Measurements from ENCODE around the gene SLC25A30. TPM values are rescaled to one million over a fixed set of nuclear protein-coding genes. Genes with fewer than 3 reads are reported as not detected.

The SLC25A30 gene
- total RNA-seq (2016; rRNA removed; fragmentation: Illumina TruSeq; extraction: Trizol) (22.5 and 51.1 TPM in 2 replicates), polyA plus RNA-seq (2011; rRNA removed) (19.6 and 19.9 TPM in 2 replicates), polyA minus RNA-seq (2011; rRNA and poly(A)+ RNA removed; ENCODE audit: low replicate concordance) (8.8 and 61.2 TPM in 2 replicates), Bru-seq, nascent RNA (percentile 88 among the genes with signal in this experiment), BruChase-seq, experiment 1, labeled RNA remaining after a 6-hour chase (percentile 93 among the genes with signal in this experiment), BruChase-seq, experiment 2, labeled RNA remaining after a 2-hour chase (percentile 92 among the genes with signal in this experiment)
- 19.7 and 21.5 TPM in 2 replicates for total RNA-seq (2016; cell fraction: cytosol; rRNA removed; fragmentation: Illumina TruSeq; extraction: Trizol; ENCODE audit: low read depth)
- 23.8 and 44.2 TPM in 2 replicates for total RNA-seq (2016; cell fraction: insoluble cytoplasmic fraction; rRNA removed; fragmentation: Illumina TruSeq; extraction: Trizol)
- total RNA-seq (2016; cell fraction: membrane; rRNA removed; fragmentation: Illumina TruSeq; extraction: Trizol), result 31.3 and 31.8 TPM in 2 replicates
- 20.6 and 22.5 TPM in 2 replicates for total RNA-seq (2016; cell fraction: nucleus; rRNA removed; fragmentation: Illumina TruSeq; extraction: Trizol)
- polyA plus RNA-seq (2011; cell fraction: cytosol; rRNA removed), result 13.8 and 15.3 TPM in 2 replicates
- polyA plus RNA-seq (2011; cell fraction: nucleus; rRNA removed), result 14.3 and 16.7 TPM in 2 replicates
- polyA plus RNA-seq (2012), result 19.1 and 23.4 TPM in 2 replicates
- polyA plus RNA-seq (2016; cell fraction: cytosol; fragmentation: Illumina TruSeq; extraction: Trizol; ENCODE audit: low read depth), result 5.3 and 5.9 TPM in 2 replicates
- polyA plus RNA-seq (2016; cell fraction: insoluble cytoplasmic fraction; fragmentation: Illumina TruSeq; extraction: Trizol; ENCODE audit: low read depth), result 38.7 and 39.7 TPM in 2 replicates
- 10.5 and 13.7 TPM in 2 replicates for polyA plus RNA-seq (2016; cell fraction: membrane; fragmentation: Illumina TruSeq; extraction: Trizol; ENCODE audit: low read depth)
- polyA plus RNA-seq (2016; cell fraction: nucleus; fragmentation: Illumina TruSeq; extraction: Trizol; ENCODE audit: insufficient read depth, low read depth), result 32.3 and 39.0 TPM in 2 replicates
- polyA minus RNA-seq (2011; cell fraction: cytosol; rRNA and poly(A)+ RNA removed), result 24.5 and 28.9 TPM in 2 replicates
- 27.6 and 30.8 TPM in 2 replicates for polyA minus RNA-seq (2011; cell fraction: nucleus; rRNA and poly(A)+ RNA removed)
- long read RNA-seq, experiment 1, partial matches to known transcripts, result 0 of 4 reads
- long read RNA-seq, experiment 1, other reads (novel, unspliced or antisense), result 3 of 4 reads
- long read RNA-seq, experiment 2, partial matches to known transcripts, result 0 of 23 reads
- long read RNA-seq, experiment 2, other reads (novel, unspliced or antisense), result 22 of 23 reads

DNA sequence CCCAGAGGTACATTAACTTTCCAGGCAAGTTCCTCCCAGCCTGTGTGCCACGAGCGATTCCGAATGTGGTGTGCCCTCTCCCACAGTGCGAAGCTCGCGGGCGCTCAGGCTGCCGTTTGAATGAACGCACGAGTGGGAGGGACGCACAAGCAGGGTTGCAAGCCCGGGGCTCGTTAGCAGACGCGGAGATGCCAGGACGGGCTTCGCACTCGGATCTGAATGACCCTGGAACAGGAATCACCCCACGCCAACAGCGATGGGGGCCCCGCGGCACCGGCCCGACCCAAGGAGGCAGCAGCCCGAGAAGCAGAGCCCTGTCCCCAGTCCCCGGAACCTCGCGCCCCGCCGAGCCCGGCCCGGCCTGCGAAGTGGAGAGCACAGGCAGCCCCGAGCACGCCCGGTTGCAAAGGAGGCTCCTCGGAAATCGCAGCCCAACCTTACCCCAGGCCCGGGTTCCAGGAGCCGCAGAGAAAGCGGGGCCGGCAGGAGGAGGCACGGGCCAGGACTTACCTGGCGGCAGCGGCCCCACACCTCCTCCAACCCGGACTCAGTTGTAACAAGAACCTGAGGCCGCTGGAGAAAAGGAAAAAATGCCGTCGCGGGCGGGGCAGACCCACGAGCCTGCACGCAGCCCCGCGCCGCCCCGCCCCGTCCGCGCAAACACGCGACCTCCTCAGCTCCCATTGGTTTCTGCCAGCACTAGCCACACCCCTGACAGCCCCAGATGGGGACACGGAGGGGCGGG lies at the start of gene SLC25A30:
TSS of gene SLC25A30 (minus strand) at position 584 of the 745 bp plus-strand sequence. CDS start 6,948 bp downstream, outside the sequence.
- no peaks in the 10 kb centered on the region; a peak in 1 of 5 replicates for H3K27me3 ChIP-seq (ENCODE audit: control insufficient read depth in 1 of 2, insufficient read depth in 2 of 2, low read length in 2 of 2)
- FAIRE-seq (no peak), DNase-seq (ENCODE audit: low spot score) (peak; percentile 90), ATAC-seq (peak; percentile 95)
- in situ Hi-C loops (cut with HindIII; ENCODE audit: extremely low pct_ligation_motif_present, low pct_unique_long_range_greater_than_20kb), result loop anchor here (5.0 kb wide), 1 partner anchor 49 kb away; no protein-coding TSS in a partner anchor
- no peaks in the 10 kb centered on the region for H3K36me3 ChIP-seq (replicated peaks in 1 of 2; ENCODE audit: control insufficient read depth in 1 of 2, insufficient read depth in 2 of 2, low read length in 2 of 2)
- H3K9me3 ChIP-seq (ENCODE audit: low read length), result no peaks in the 10 kb centered on the region
- H3K4me1 ChIP-seq (ENCODE audit: insufficient read depth, low read length), result peaks cover 49% of the 10 kb centered on the region
- ChIA-PET CTCF (ENCODE audit: low intra/inter-chr PET ratio, low total read pairs) (interaction anchor here (1.1 kb wide), 1 partner anchor 46 kb away, joined by 5 read pairs; the partner anchor contains the start of gene COG3), POLR2A (interaction anchor here (0.6 to 6.5 kb wide), 16 partner anchors 12 to 77 kb away, joined by 3 to 47 read pairs (median 5); partner anchors contain the start of genes COG3 and TPT1)
- H4K20me1 ChIP-seq (ENCODE audit: insufficient read depth, low read length), result 0 out of 2 replicates have a peak, but pooled peaks cover 13% of the 10 kb centered on the region
- peak within 1 kb of the TSS; percentile 78 for H3K9ac ChIP-seq (ENCODE audit: insufficient read depth, low read depth, low read length)
- H2AFZ ChIP-seq (ENCODE audit: low read length), result no peak within 1 kb of the TSS
- peak within 1 kb of the TSS; percentile 81 for H3K27ac ChIP-seq (ENCODE audit: extremely low read length, insufficient read depth, low read length)
- intact Hi-C loops (cut with micrococcal nuclease; ENCODE audit: unreplicated experiment), result loop anchor here (1.0 to 5.0 kb wide), 5 partner anchors 15 to 74 kb away; partner anchors contain the start of gene COG3
- peak within 1 kb of the TSS; percentile 82 to 90 (median 85) for H3K4me3 ChIP-seq (replicated peaks in 1 of 3; ENCODE audit: insufficient read depth in 1 of 3, low read depth in 2 of 3, low read length in 3 of 3)
- BruUV-seq (replicated peaks), result TSS peak; percentile 79
- WGBS (ENCODE audit: low lambda C conversion rate), result 0% methylated on average over 19 of the region's 64 CpGs
- peaks cover 36% of the 10 kb centered on the region for H3K79me2 ChIP-seq (ENCODE audit: insufficient read depth, low read length)
- peak within 1 kb of the TSS; percentile 82 for H3K4me2 ChIP-seq (ENCODE audit: low read depth, low read length)
- TF ChIP-seq ASH2L (IDR thresholded peaks at IDR 0.05; ENCODE audit: insufficient read length, low read depth, low read length) (peak; percentile 79), ZGPAT (CRISPR knock-in tag; IDR thresholded peaks at IDR 0.05) (peak; percentile 40; the same call in 1 of the 2 replicates), ZNF253 (CRISPR knock-in tag; IDR thresholded peaks at IDR 0.05; ENCODE audit: borderline replicate concordance) (peak; percentile 77; the same call in 1 of the 2 replicates), PHF5A (CRISPR knock-in tag; IDR thresholded peaks at IDR 0.05; ENCODE audit: low read depth, unreplicated experiment) (no peak)
- TF ChIP-seq, protein P1, sequence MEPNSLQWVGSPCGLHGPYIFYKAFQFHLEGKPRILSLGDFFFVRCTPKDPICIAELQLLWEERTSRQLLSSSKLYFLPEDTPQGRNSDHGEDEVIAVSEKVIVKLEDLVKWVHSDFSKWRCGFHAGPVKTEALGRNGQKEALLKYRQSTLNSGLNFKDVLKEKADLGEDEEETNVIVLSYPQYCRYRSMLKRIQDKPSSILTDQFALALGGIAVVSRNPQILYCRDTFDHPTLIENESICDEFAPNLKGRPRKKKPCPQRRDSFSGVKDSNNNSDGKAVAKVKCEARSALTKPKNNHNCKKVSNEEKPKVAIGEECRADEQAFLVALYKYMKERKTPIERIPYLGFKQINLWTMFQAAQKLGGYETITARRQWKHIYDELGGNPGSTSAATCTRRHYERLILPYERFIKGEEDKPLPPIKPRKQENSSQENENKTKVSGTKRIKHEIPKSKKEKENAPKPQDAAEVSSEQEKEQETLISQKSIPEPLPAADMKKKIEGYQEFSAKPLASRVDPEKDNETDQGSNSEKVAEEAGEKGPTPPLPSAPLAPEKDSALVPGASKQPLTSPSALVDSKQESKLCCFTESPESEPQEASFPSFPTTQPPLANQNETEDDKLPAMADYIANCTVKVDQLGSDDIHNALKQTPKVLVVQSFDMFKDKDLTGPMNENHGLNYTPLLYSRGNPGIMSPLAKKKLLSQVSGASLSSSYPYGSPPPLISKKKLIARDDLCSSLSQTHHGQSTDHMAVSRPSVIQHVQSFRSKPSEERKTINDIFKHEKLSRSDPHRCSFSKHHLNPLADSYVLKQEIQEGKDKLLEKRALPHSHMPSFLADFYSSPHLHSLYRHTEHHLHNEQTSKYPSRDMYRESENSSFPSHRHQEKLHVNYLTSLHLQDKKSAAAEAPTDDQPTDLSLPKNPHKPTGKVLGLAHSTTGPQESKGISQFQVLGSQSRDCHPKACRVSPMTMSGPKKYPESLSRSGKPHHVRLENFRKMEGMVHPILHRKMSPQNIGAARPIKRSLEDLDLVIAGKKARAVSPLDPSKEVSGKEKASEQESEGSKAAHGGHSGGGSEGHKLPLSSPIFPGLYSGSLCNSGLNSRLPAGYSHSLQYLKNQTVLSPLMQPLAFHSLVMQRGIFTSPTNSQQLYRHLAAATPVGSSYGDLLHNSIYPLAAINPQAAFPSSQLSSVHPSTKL (CRISPR knock-in tag; IDR thresholded peaks at IDR 0.05), result 0 out of 2 replicates have a peak, but pooled peaks have one; percentile 36
- TF ChIP-seq, protein P2, sequence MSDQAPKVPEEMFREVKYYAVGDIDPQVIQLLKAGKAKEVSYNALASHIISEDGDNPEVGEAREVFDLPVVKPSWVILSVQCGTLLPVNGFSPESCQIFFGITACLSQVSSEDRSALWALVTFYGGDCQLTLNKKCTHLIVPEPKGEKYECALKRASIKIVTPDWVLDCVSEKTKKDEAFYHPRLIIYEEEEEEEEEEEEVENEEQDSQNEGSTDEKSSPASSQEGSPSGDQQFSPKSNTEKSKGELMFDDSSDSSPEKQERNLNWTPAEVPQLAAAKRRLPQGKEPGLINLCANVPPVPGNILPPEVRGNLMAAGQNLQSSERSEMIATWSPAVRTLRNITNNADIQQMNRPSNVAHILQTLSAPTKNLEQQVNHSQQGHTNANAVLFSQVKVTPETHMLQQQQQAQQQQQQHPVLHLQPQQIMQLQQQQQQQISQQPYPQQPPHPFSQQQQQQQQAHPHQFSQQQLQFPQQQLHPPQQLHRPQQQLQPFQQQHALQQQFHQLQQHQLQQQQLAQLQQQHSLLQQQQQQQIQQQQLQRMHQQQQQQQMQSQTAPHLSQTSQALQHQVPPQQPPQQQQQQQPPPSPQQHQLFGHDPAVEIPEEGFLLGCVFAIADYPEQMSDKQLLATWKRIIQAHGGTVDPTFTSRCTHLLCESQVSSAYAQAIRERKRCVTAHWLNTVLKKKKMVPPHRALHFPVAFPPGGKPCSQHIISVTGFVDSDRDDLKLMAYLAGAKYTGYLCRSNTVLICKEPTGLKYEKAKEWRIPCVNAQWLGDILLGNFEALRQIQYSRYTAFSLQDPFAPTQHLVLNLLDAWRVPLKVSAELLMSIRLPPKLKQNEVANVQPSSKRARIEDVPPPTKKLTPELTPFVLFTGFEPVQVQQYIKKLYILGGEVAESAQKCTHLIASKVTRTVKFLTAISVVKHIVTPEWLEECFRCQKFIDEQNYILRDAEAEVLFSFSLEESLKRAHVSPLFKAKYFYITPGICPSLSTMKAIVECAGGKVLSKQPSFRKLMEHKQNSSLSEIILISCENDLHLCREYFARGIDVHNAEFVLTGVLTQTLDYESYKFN (CRISPR knock-in tag; conservative IDR thresholded peaks at IDR 0.05), result 0 out of 2 replicates have a peak, but pooled peaks have one; percentile 16

Measured in HepG2 (cell line).